GM21515 (cell line): ENCODE data around the gene TMEM237.

ENCODE experiments used
- ATAC-seq: cut with Tn5 transposase; IDR thresholded peaks from one replicate; pipeline ENCODE4 v1.9.1; 2021; ENCODE audit not compliant: unreplicated experiment

Gene TMEM237

GRCh38 chr2:201642579-201643215 lies 606 bp downstream of the TMEM237 start:
- ATAC-seq = peak; percentile 91

GRCh38 chr2:201642086-201642578 lies 1.2 kb downstream of the TMEM237 start:
- ATAC-seq = peak; percentile 41

- ATAC-seq = no peak
These were observed 4.1 kb downstream of the TMEM237 start for GRCh38 chr2:201639205-201639604.

- no peak for ATAC-seq
These were observed 5.0 kb downstream of the TMEM237 start for GRCh38 chr2:201638326-201638725.

- ATAC-seq = no peak
These were observed 9.5 kb downstream of the TMEM237 start for GRCh38 chr2:201633661-201634249.

GRCh38 chr2:201631041-201631440 lies 12.3 kb downstream of the TMEM237 start:
- no peak for ATAC-seq

GRCh38 chr2:201630577-201630976 lies 12.7 kb downstream of the TMEM237 start:
- no peak for ATAC-seq

GRCh38 chr2:201628545-201628944 lies 14.8 kb downstream of the TMEM237 start:
- ATAC-seq = no peak

GRCh38 chr2:201622306-201622970 lies 20.9 kb downstream of the TMEM237 start:
- ATAC-seq = no peak

- ATAC-seq = no peak
These were observed 21.9 kb downstream of the TMEM237 start for GRCh38 chr2:201621293-201621999.

GRCh38 chr2:201618744-201619662 lies 24.3 kb downstream of the TMEM237 start:
- ATAC-seq = no peak

- no peak for ATAC-seq
These were observed 35.3 kb downstream of the TMEM237 start for GRCh38 chr2:201608021-201608420.

GRCh38 chr2:201607568-201607967 lies 35.7 kb downstream of the TMEM237 start:
- no peak for ATAC-seq

GRCh38 chr2:201600906-201601305 lies 42.4 kb downstream of the TMEM237 start:
- no peak for ATAC-seq

GRCh38 chr2:201597397-201597796 lies 45.9 kb downstream of the TMEM237 start:
- no peak for ATAC-seq

- no peak for ATAC-seq
These were observed 62.8 kb downstream of the TMEM237 start for GRCh38 chr2:201580486-201580885.

- no peak for ATAC-seq
These were observed 63.8 kb downstream of the TMEM237 start for GRCh38 chr2:201579536-201579935.

GRCh38 chr2:201575971-201576370 lies 67.3 kb downstream of the TMEM237 start:
- no peak for ATAC-seq

- no peak for ATAC-seq
These were observed 68.5 kb downstream of the TMEM237 start for GRCh38 chr2:201574766-201575165.

- ATAC-seq = no peak
These were observed 70.3 kb downstream of the TMEM237 start for GRCh38 chr2:201572846-201573508.
